Vagina (tissue), 2 donors: ENCODE measurements around the gene NONO. TPM values are rescaled to one million over a fixed set of nuclear protein-coding genes. Genes with fewer than 3 reads are reported as not detected.
"Not testable (repeated sequence)": the region's sequence is repeated elsewhere in the genome, so short reads cannot be mapped to it uniquely, and the experiment has no call there.

Experiments
- DNase-seq, 2 donors: peaks; one replicate each; pipeline ENCODE4 v3.0.0-alpha.2; 2017; ENCODE audit errors: extremely low spot score in 2 of 2
- H3K27ac ChIP-seq: fragments of 200-600 bp; sonication (generic); one replicate; pipeline ENCODE4 v1.5.1; 2019
- H3K27me3 ChIP-seq: fragments of 200-600 bp; sonication (generic); one replicate; pipeline ENCODE4 v1.5.1; 2019
- H3K36me3 ChIP-seq, 2 donors: fragments of 200-600 bp; sonication (generic); one replicate each; pipeline ENCODE4 v1.5.1; 2017 to 2019
- H3K4me1 ChIP-seq: fragments of 200-600 bp; sonication (generic); one replicate; pipeline ENCODE4 v1.5.1; 2019
- H3K4me3 ChIP-seq, 2 donors: fragments of 200-600 bp; sonication (generic); 1 replicate in 1 of 2; 2 replicates in 1 of 2; pipeline ENCODE4 v1.5.1; 2016 to 2019
- H3K9me3 ChIP-seq: fragments of 200-600 bp; sonication (generic); one replicate; pipeline ENCODE4 v1.5.1; 2019
- CTCF ChIP-seq, 3 experiments: fragments of 450-650 bp in 2 of 3; fragments of 200-600 bp in 1 of 3; sonication (generic) in 1 of 3; IDR thresholded peaks; one replicate each; pipeline ENCODE4 v1.5.1; 2017 to 2019; ENCODE audit warnings: antibody characterized with exemption in 3 of 3, mild to moderate bottlenecking in 2 of 3, moderate library complexity in 2 of 3
- POLR2A ChIP-seq, 2 donors: fragments of 450-650 bp; IDR thresholded peaks; one replicate each; pipeline ENCODE4 v1.6.1; 2017; ENCODE audit warnings: antibody characterized with exemption in 2 of 2, mild to moderate bottlenecking in 2 of 2, moderate library complexity in 2 of 2
- POLR2AphosphoS5 ChIP-seq, 2 donors: sonication (generic); formaldehyde crosslinking; IDR thresholded peaks; one replicate each; pipeline ENCODE4 v1.9.0; 2017; ENCODE audit warnings: antibody characterized with exemption in 2 of 2, mild to moderate bottlenecking in 2 of 2, low read depth in 1 of 2; ENCODE audit not compliant: insufficient read depth in 1 of 2
- intact Hi-C: fragments of 100-400 bp; cut with DNase I; formaldehyde crosslinking; loops from one replicate; pipeline ENCODE4 v1.15.1; 2023
- total RNA-seq: library from RNA; depleted of rRNA; stranded (reverse); fragments of >200 nt; gene quantifications from one replicate; pipeline ENCODE4 v1.2.3, GENCODE V29; 2016

The NONO gene
- total RNA-seq, 1 donor from 2014 or later = 171 TPM

GRCh38 chrX:71320126-71320525 lies 36.7 kb downstream of the NONO start:
- H3K4me3 ChIP-seq = no peak overlapping the region
- no peak for TF ChIP-seq CTCF (IDR thresholded peaks at IDR 0.05)
- TF ChIP-seq POLR2A (IDR thresholded peaks at IDR 0.05) = no peak
- no peak for TF ChIP-seq POLR2AphosphoS5 (IDR thresholded peaks at IDR 0.05; ENCODE audit: insufficient read depth in 1 of 2, low read depth in 1 of 2)
- no peaks in the 10 kb centered on the region for H3K27me3 ChIP-seq
- H3K4me1 ChIP-seq = no peaks in the 10 kb centered on the region
- H3K9me3 ChIP-seq = no peaks in the 10 kb centered on the region
- no peaks in the 10 kb centered on the region for H3K36me3 ChIP-seq
- intact Hi-C loops = no loop called here
- no peak overlapping the region for H3K27ac ChIP-seq
- DNase-seq = no peak

- Histone ChIP-seq H3K36me3 (no peaks in the 10 kb centered on the region), H3K4me3 (no peak overlapping the region), H3K4me1 (no peaks in the 10 kb centered on the region), H3K27me3 (no peaks in the 10 kb centered on the region), H3K27ac (no peak overlapping the region), H3K9me3 (no peaks in the 10 kb centered on the region)
- no peak for TF ChIP-seq CTCF (IDR thresholded peaks at IDR 0.05)
- TF ChIP-seq POLR2A (IDR thresholded peaks at IDR 0.05) = no peak
- no peak for TF ChIP-seq POLR2AphosphoS5 (IDR thresholded peaks at IDR 0.05; ENCODE audit: insufficient read depth in 1 of 2, low read depth in 1 of 2)
- intact Hi-C loops = no loop called here
- no peak for DNase-seq
Measured at GRCh38 chrX:71321731-71322130, 38.3 kb downstream of the NONO start.

GRCh38 chrX:71324452-71324851 lies 41.0 kb downstream of the NONO start:
- H3K27me3 ChIP-seq, H3K27ac ChIP-seq, H3K4me3 ChIP-seq, H3K4me1 ChIP-seq, DNase-seq, H3K9me3 ChIP-seq, intact Hi-C loops, H3K36me3 ChIP-seq: not testable (repeated sequence)

- no peaks in the 10 kb centered on the region for H3K4me1 ChIP-seq
- DNase-seq = no peak
- TF ChIP-seq POLR2AphosphoS5 (IDR thresholded peaks at IDR 0.05; ENCODE audit: insufficient read depth in 1 of 2, low read depth in 1 of 2) (no peak), CTCF (IDR thresholded peaks at IDR 0.05) (no peak), POLR2A (IDR thresholded peaks at IDR 0.05) (no peak)
- H3K27ac ChIP-seq = no peak overlapping the region
- no peaks in the 10 kb centered on the region for H3K27me3 ChIP-seq
- no peak overlapping the region for H3K4me3 ChIP-seq
- no peaks in the 10 kb centered on the region for H3K9me3 ChIP-seq
- intact Hi-C loops = no loop called here
- no peaks in the 10 kb centered on the region for H3K36me3 ChIP-seq
Measured at GRCh38 chrX:71326394-71326793, 43.0 kb downstream of the NONO start.

GRCh38 chrX:71349151-71349665 lies 65.8 kb downstream of the NONO start:
- H3K4me3 ChIP-seq, H3K36me3 ChIP-seq, H3K27me3 ChIP-seq, H3K27ac ChIP-seq, intact Hi-C loops, H3K4me1 ChIP-seq, DNase-seq, H3K9me3 ChIP-seq: not testable (repeated sequence)

GRCh38 chrX:71349867-71350266 lies 66.4 kb downstream of the NONO start:
- intact Hi-C loops = not testable (repeated sequence)

More at GRCh38 chrX:71349867-71350266, 66.4 kb downstream of the NONO start:
- not testable (repeated sequence) for H3K36me3 ChIP-seq, DNase-seq, H3K4me3 ChIP-seq, H3K4me1 ChIP-seq, H3K27ac ChIP-seq, H3K27me3 ChIP-seq, H3K9me3 ChIP-seq

Other genes starting within 250 kb of the NONO start
- gene SNX12, start 215.3 kb upstream of the NONO start, total RNA-seq = 25.0 TPM
- gene FOXO4, start 187.8 kb upstream of the NONO start, total RNA-seq = 22.8 TPM
- not detected for gene CXorf65, start 176.9 kb upstream of the NONO start, total RNA-seq
- 4.2 TPM for gene IL2RG, start 172.1 kb upstream of the NONO start, total RNA-seq
- gene MED12, start 165.0 kb upstream of the NONO start, total RNA-seq = 39.3 TPM
- gene NLGN3, start 138.8 kb upstream of the NONO start, total RNA-seq = 1.7 TPM
- not detected for gene GJB1, start 60.4 kb upstream of the NONO start, total RNA-seq
- gene ZMYM3, start 29.5 kb upstream of the NONO start, total RNA-seq = 27.0 TPM
- 1.7 TPM for gene ITGB1BP2, start 18.1 kb downstream of the NONO start, total RNA-seq
- gene TAF1, start 82.7 kb downstream of the NONO start, total RNA-seq = 49.8 TPM
- 173 TPM for gene OGT, start 249.5 kb downstream of the NONO start, total RNA-seq